Measurements from ENCODE around the gene CYP2B6.
A peak's percentile ranks its signal among the peaks of the same experiment; 100 is the strongest.
"Not testable (repeated sequence)": the region's sequence is repeated elsewhere in the genome, so short reads cannot be mapped to it uniquely, and the experiment has no call there.

The CYP2B6 gene

GRCh38 chr19:41039806-41040205 lies 48.7 kb downstream of the CYP2B6 start:
- Histone ChIP-seq H3K27me3 (ENCODE audit: insufficient read depth, low read length, poor library complexity) (no peaks in the 10 kb centered on the region), H3K18ac (ENCODE audit: low read length) (no peak overlapping the region), H3K4me1 (ENCODE audit: control insufficient read depth, low read depth, low read length) (no peaks in the 10 kb centered on the region), H2AK5ac (ENCODE audit: low read length) (no peak overlapping the region), H3K36me3 (ENCODE audit: control insufficient read depth, insufficient read depth, low read length) (no peaks in the 10 kb centered on the region), H3K23ac (ENCODE audit: low read length) (no peak overlapping the region), H3K56ac (ENCODE audit: low read length) (no peak overlapping the region), H2BK120ac (ENCODE audit: low read depth, low read length) (no peak overlapping the region), H3K4me2 (ENCODE audit: low read length) (no peak overlapping the region), H3K79me1 (ENCODE audit: low read length) (no peaks in the 10 kb centered on the region), H3K4ac (ENCODE audit: low read depth, low read length) (no peak overlapping the region), H4K8ac (ENCODE audit: low read depth, low read length) (no peak overlapping the region), H3K9ac (ENCODE audit: low read length) (no peak overlapping the region), H3K27ac (ENCODE audit: low read depth, low read length) (no peak overlapping the region), H4K5ac (ENCODE audit: low read length) (no peak overlapping the region), H3K4me3 (ENCODE audit: low read length) (no peak overlapping the region), H3K79me2 (ENCODE audit: control insufficient read depth, insufficient read depth, low read length) (no peaks in the 10 kb centered on the region), H2BK5ac (ENCODE audit: low read length) (no peak overlapping the region), H2BK15ac (replicated peaks; ENCODE audit: low read depth) (no peak overlapping the region)
- DNase-seq: no peak
- WGBS (ENCODE audit: extremely low coverage, insufficient coverage, low lambda C conversion rate): no CpG with 5 or more reads among the region's 1 CpG

- no CpG with 5 or more reads among the region's 1 CpG for WGBS (ENCODE audit: extremely low coverage, insufficient coverage, low lambda C conversion rate)
- H2AK5ac ChIP-seq (ENCODE audit: low read length); H3K79me2 ChIP-seq (ENCODE audit: control insufficient read depth, insufficient read depth, low read length); H3K4ac ChIP-seq (ENCODE audit: low read depth, low read length); H3K23ac ChIP-seq (ENCODE audit: low read length); H2BK5ac ChIP-seq (ENCODE audit: low read length); H3K4me3 ChIP-seq (ENCODE audit: low read length); H2BK120ac ChIP-seq (ENCODE audit: low read depth, low read length); H3K56ac ChIP-seq (ENCODE audit: low read length); H3K4me2 ChIP-seq (ENCODE audit: low read length); H3K18ac ChIP-seq (ENCODE audit: low read length); H3K27ac ChIP-seq (ENCODE audit: low read depth, low read length); H2BK15ac ChIP-seq (replicated peaks; ENCODE audit: low read depth); H4K8ac ChIP-seq (ENCODE audit: low read depth, low read length); H3K27me3 ChIP-seq (ENCODE audit: insufficient read depth, low read length, poor library complexity); H3K79me1 ChIP-seq (ENCODE audit: low read length); H3K4me1 ChIP-seq (ENCODE audit: control insufficient read depth, low read depth, low read length); H3K36me3 ChIP-seq (ENCODE audit: control insufficient read depth, insufficient read depth, low read length); H3K9ac ChIP-seq (ENCODE audit: low read length); H4K5ac ChIP-seq (ENCODE audit: low read length): not testable (repeated sequence)
- peak; percentile 30 for DNase-seq
Measured at GRCh38 chr19:41045095-41045494, 54.0 kb downstream of the CYP2B6 start.

DNA sequence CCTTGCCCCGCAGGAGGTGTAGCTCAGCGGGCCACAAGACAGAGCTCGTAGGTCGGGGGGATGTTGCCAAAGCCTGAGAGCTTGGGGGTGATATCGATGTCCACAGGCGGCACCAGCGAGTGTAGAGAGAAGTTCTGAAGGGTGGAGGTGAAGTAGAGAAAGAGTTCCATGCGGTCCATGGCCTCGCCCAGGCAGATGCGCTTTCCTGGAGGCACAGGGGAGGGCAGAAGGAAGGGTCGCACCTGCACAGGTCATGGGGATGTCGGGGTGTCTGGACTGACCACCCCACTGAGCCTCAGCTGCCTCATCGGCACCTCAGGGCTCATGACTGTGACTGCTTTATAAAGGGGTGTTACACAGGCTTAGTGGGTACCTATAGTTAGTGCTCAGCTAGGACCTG lies 59.3 kb downstream of the CYP2B6 start:
- no peak overlapping the region for H2BK5ac ChIP-seq (ENCODE audit: low read length)
- no peak overlapping the region for H4K8ac ChIP-seq (ENCODE audit: low read depth, low read length)
- no peaks in the 10 kb centered on the region for H3K79me2 ChIP-seq (ENCODE audit: control insufficient read depth, insufficient read depth, low read length)
- no peaks in the 10 kb centered on the region for H3K4me1 ChIP-seq (ENCODE audit: control insufficient read depth, low read depth, low read length)
- no peak overlapping the region for H2BK120ac ChIP-seq (ENCODE audit: low read depth, low read length)
- H3K9ac ChIP-seq (ENCODE audit: low read length): no peak overlapping the region
- no peak overlapping the region for H3K4me2 ChIP-seq (ENCODE audit: low read length)
- no CpG with 5 or more reads among the region's 13 CpGs for WGBS (ENCODE audit: extremely low coverage, insufficient coverage, low lambda C conversion rate)
- H3K36me3 ChIP-seq (ENCODE audit: control insufficient read depth, insufficient read depth, low read length): no peaks in the 10 kb centered on the region
- H3K23ac ChIP-seq (ENCODE audit: low read length): no peak overlapping the region
- no peaks in the 10 kb centered on the region for H3K79me1 ChIP-seq (ENCODE audit: low read length)
- no peak overlapping the region for H2AK5ac ChIP-seq (ENCODE audit: low read length)
- H3K56ac ChIP-seq (ENCODE audit: low read length): no peak overlapping the region
- no peak for DNase-seq
- no peak overlapping the region for H2BK15ac ChIP-seq (replicated peaks; ENCODE audit: low read depth)
- no peak overlapping the region for H4K5ac ChIP-seq (ENCODE audit: low read length)
- H3K18ac ChIP-seq (ENCODE audit: low read length): no peak overlapping the region
- no peak overlapping the region for H3K4ac ChIP-seq (ENCODE audit: low read depth, low read length)
- H3K27ac ChIP-seq (ENCODE audit: low read depth, low read length): no peak overlapping the region
- no peaks in the 10 kb centered on the region for H3K27me3 ChIP-seq (ENCODE audit: insufficient read depth, low read length, poor library complexity)
- H3K4me3 ChIP-seq (ENCODE audit: low read length): no peak overlapping the region

DNA sequence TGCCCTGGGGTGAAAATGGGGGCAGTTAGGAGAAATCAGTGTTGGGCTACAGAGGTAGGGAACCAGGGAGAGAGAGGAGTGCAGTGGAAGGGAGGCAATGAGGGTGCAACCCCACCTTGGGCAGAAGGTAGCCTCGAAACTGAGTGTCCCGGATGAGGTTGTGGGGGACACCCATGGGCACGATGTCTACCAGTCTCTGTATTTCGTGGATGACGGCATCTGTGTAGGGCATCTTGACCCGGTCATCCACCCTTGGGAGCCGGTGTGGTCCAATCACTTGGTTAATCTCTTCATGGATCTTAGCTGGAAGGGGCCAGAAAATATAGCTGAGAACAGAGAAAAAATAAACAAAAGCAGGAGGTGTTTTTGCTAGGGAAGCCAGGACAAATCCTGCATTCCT lies 61.1 kb downstream of the CYP2B6 start:
- H3K23ac ChIP-seq (ENCODE audit: low read length); H3K4me3 ChIP-seq (ENCODE audit: low read length); H3K9ac ChIP-seq (ENCODE audit: low read length); H3K56ac ChIP-seq (ENCODE audit: low read length); H3K36me3 ChIP-seq (ENCODE audit: control insufficient read depth, insufficient read depth, low read length); H3K18ac ChIP-seq (ENCODE audit: low read length); H3K4ac ChIP-seq (ENCODE audit: low read depth, low read length); H3K4me2 ChIP-seq (ENCODE audit: low read length); H3K27me3 ChIP-seq (ENCODE audit: insufficient read depth, low read length, poor library complexity); H4K5ac ChIP-seq (ENCODE audit: low read length); H3K79me1 ChIP-seq (ENCODE audit: low read length); H2BK5ac ChIP-seq (ENCODE audit: low read length); H3K4me1 ChIP-seq (ENCODE audit: control insufficient read depth, low read depth, low read length); DNase-seq; H2AK5ac ChIP-seq (ENCODE audit: low read length); H4K8ac ChIP-seq (ENCODE audit: low read depth, low read length); H2BK120ac ChIP-seq (ENCODE audit: low read depth, low read length); H3K79me2 ChIP-seq (ENCODE audit: control insufficient read depth, insufficient read depth, low read length); H3K27ac ChIP-seq (ENCODE audit: low read depth, low read length); H2BK15ac ChIP-seq (replicated peaks; ENCODE audit: low read depth): not testable (repeated sequence)
- WGBS (ENCODE audit: extremely low coverage, insufficient coverage, low lambda C conversion rate): no CpG with 5 or more reads among the region's 7 CpGs

- H3K4me2 ChIP-seq (ENCODE audit: low read length); H3K4ac ChIP-seq (ENCODE audit: low read depth, low read length); H2BK5ac ChIP-seq (ENCODE audit: low read length); H3K27ac ChIP-seq (ENCODE audit: low read depth, low read length); H3K36me3 ChIP-seq (ENCODE audit: control insufficient read depth, insufficient read depth, low read length); H3K27me3 ChIP-seq (ENCODE audit: insufficient read depth, low read length, poor library complexity); H3K4me3 ChIP-seq (ENCODE audit: low read length); H2BK120ac ChIP-seq (ENCODE audit: low read depth, low read length); H2BK15ac ChIP-seq (replicated peaks; ENCODE audit: low read depth); H3K79me2 ChIP-seq (ENCODE audit: control insufficient read depth, insufficient read depth, low read length); DNase-seq; H3K18ac ChIP-seq (ENCODE audit: low read length); H3K23ac ChIP-seq (ENCODE audit: low read length); H4K5ac ChIP-seq (ENCODE audit: low read length); H3K9ac ChIP-seq (ENCODE audit: low read length); H3K79me1 ChIP-seq (ENCODE audit: low read length); H3K4me1 ChIP-seq (ENCODE audit: control insufficient read depth, low read depth, low read length); H2AK5ac ChIP-seq (ENCODE audit: low read length); H3K56ac ChIP-seq (ENCODE audit: low read length); H4K8ac ChIP-seq (ENCODE audit: low read depth, low read length): not testable (repeated sequence)
- WGBS (ENCODE audit: extremely low coverage, insufficient coverage, low lambda C conversion rate): no CpG with 5 or more reads among the region's 10 CpGs
Measured at GRCh38 chr19:41053331-41053730, 62.2 kb downstream of the CYP2B6 start.

GRCh38 chr19:41064974-41065569 lies 74.0 kb downstream of the CYP2B6 start:
- no peaks in the 10 kb centered on the region for H3K79me1 ChIP-seq (ENCODE audit: low read length)
- H4K5ac ChIP-seq (ENCODE audit: low read length): no peak overlapping the region
- H3K27me3 ChIP-seq (ENCODE audit: insufficient read depth, low read length, poor library complexity): no peaks in the 10 kb centered on the region
- no peak overlapping the region for H2AK5ac ChIP-seq (ENCODE audit: low read length)
- H2BK120ac ChIP-seq (ENCODE audit: low read depth, low read length): no peak overlapping the region
- H3K9ac ChIP-seq (ENCODE audit: low read length): no peak overlapping the region
- no peak overlapping the region for H2BK15ac ChIP-seq (replicated peaks; ENCODE audit: low read depth)
- H3K4me1 ChIP-seq (ENCODE audit: control insufficient read depth, low read depth, low read length): no peaks in the 10 kb centered on the region
- H3K18ac ChIP-seq (ENCODE audit: low read length): no peak overlapping the region
- no peak overlapping the region for H3K4me2 ChIP-seq (ENCODE audit: low read length)
- DNase-seq: peak; percentile 70
- no peak overlapping the region for H3K27ac ChIP-seq (ENCODE audit: low read depth, low read length)
- H2BK5ac ChIP-seq (ENCODE audit: low read length): no peak overlapping the region
- H3K56ac ChIP-seq (ENCODE audit: low read length): no peak overlapping the region
- H3K79me2 ChIP-seq (ENCODE audit: control insufficient read depth, insufficient read depth, low read length): no peaks in the 10 kb centered on the region
- H3K4ac ChIP-seq (ENCODE audit: low read depth, low read length): no peak overlapping the region
- no peak overlapping the region for H4K8ac ChIP-seq (ENCODE audit: low read depth, low read length)
- H3K36me3 ChIP-seq (ENCODE audit: control insufficient read depth, insufficient read depth, low read length): no peaks in the 10 kb centered on the region
- no peak overlapping the region for H3K4me3 ChIP-seq (ENCODE audit: low read length)
- no CpG with 5 or more reads among the region's 7 CpGs for WGBS (ENCODE audit: extremely low coverage, insufficient coverage, low lambda C conversion rate)
- H3K23ac ChIP-seq (ENCODE audit: low read length): no peak overlapping the region

All from mesendoderm (in vitro differentiated cells).